NB4 (cell line): Measurements from ENCODE around the gene COBL.

Source experiments
- MYC ChIP-seq: IDR thresholded peaks from 2 replicates; pipeline ENCODE4 v1.6.1; 2011; ENCODE audit warnings: low read depth, low read length
- POLR2A ChIP-seq: IDR thresholded peaks from 2 replicates; pipeline ENCODE4 v1.6.1; 2011; ENCODE audit warnings: mild to moderate bottlenecking; ENCODE audit not compliant: insufficient read length; ENCODE audit errors: extremely low read depth
- TF ChIP-seq, protein P1 (sequence below): IDR thresholded peaks from one replicate; pipeline ENCODE4 v1.5.1; 2012; ENCODE audit warnings: low read depth, low read length

DNA sequence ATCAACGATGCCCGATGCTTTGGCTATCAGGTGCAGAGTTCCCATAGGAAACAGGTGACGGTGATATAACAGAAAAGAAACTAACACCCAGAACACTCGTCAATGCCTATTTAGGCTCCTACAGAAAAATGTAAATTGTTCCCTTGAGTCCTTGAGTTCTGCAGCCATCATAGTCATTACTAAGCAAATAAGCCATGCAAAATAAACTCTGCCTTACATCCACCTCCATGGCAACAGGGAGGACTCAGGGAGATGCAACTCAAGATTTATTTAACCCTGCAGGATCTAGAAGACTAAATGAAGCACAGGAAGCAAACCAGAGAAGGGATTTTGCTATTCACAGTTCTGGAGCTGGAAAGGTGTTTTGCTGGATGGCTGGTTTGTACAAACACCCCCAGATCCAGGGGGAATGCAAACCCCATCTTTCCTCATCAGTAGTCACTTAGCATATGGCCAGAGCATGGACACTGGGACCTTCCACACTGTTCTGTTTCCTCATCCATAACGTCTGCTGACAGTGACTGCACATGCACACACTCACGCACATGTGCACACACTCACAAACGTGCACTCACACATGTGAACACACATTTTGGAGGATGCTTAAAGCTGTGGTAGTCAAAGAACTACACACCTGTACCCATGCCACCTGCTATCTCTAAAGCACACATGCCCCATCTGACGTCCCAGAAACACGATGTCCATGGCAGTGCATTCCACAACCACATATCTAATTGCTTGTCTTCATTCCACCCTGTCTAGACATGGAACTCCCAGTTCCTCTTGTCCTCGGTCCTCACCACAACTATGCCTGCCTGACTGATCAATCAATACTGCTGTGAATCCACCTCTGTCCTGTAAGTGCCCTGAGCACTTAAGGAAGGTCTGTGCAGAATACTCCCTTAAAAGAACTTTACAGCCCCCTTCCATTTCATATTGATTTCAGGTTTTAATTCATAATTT, 178.2 kb downstream of the COBL start:
- TF ChIP-seq, protein P1, sequence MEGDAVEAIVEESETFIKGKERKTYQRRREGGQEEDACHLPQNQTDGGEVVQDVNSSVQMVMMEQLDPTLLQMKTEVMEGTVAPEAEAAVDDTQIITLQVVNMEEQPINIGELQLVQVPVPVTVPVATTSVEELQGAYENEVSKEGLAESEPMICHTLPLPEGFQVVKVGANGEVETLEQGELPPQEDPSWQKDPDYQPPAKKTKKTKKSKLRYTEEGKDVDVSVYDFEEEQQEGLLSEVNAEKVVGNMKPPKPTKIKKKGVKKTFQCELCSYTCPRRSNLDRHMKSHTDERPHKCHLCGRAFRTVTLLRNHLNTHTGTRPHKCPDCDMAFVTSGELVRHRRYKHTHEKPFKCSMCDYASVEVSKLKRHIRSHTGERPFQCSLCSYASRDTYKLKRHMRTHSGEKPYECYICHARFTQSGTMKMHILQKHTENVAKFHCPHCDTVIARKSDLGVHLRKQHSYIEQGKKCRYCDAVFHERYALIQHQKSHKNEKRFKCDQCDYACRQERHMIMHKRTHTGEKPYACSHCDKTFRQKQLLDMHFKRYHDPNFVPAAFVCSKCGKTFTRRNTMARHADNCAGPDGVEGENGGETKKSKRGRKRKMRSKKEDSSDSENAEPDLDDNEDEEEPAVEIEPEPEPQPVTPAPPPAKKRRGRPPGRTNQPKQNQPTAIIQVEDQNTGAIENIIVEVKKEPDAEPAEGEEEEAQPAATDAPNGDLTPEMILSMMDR, result no peak
- TF ChIP-seq MYC (no peak), POLR2A (no peak)
